ENCODE measurements around the gene EPS8L2. TPM values are rescaled to one million over a fixed set of nuclear protein-coding genes. Genes with fewer than 3 reads are reported as not detected.

Gene EPS8L2
- total RNA-seq, 1 experiment from 2014 or later = 264 TPM

DNA sequence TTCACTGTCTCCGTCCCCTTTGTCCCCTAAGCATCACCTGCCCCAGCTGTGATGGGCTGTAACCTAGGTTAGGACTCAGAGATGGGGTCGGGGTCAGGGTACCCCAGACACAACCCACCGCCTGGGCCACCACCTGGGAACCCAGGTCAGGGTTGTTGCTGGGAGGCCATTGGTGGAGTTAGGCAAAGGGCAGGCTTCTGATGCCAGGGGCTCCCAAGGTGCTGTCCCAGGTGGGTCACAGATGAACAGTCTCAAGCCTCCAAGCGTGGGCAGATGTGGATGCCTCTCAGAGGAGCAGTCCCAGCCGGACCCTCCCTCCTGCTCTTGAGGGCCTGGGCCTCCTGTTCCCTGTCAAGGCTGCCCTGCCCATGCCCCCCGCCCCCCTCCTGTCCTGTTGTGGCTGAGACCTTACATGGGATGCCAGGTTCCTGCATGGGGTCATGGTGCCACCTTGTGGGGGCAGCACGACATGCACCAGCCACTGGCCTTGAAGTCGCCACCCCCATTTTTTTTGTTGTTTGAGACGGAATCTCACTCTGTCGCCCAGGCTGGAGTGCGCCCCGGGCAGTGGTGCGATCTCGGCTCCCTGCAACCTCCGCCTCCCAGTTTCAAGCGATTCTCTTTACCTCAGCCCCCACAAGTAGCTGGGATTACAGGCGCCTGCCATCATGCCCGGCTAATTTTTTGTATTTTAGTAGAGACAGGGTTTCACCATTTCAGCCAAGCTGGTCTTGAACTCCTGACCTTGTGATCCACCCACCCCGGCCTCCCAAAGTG is 59.2 kb downstream of the EPS8L2 start:
- DNase-seq (ENCODE audit: low read depth) = peak; percentile 63
- in situ Hi-C loops (cut with HindIII; ENCODE audit: low pct_unique_long_range_greater_than_20kb, low sequenced_read_pairs) = no loop called here

DNA sequence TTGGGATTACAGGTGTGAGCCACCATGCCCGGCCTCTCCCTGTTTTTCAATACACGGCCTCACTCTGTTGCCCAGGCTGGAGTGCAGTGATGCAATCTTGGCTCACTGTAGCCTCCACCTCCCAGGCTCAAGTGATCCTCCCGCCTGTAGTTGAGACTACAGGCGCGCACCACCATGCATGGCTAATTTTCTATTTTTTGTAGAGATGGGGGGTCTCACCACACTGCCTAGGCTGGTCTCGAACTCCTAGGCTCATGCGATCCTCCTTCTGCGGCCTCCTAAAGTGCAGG is 59.7 kb downstream of the EPS8L2 start:
- no peak for DNase-seq (ENCODE audit: low read depth)
- in situ Hi-C loops (cut with HindIII; ENCODE audit: low pct_unique_long_range_greater_than_20kb, low sequenced_read_pairs) = no loop called here

DNA sequence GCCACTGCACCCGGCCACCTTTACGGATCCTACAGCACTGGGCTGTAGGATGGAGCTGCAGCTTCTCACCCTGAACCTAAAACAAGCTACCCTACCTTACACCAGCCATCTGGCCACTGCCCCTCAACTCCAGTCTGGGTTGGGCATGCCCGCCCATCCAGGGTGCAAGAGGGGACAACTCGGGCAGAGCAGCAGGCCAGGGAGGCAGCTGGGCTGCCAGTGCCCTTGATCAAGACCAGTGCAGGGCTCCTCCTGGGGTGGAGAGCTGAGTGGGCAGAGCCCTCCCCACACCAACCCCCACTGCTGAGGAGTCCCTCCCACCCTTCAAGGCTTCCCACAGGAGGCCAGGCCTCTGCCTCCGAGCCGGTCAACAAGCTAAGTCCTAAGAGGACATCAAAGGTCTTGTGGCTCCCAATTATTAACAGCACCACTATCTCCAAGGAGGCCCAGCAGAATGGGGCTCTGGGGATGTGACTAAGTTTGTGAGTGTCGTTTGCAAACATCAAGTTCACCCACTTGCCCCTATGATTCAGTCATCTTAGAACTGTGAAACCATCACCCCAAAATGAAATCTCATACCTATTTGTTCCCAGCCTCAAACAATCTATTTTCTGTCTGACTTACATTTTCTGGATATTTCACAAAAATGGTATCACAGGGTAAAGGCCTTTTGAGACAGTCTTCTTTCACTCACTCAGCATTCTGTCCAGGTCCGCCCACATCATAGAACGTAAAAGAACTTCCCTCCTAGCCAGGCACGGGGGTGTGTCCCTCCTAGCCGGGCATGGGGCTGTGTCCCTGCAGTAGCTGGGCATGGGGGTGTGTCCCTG is 60.3 kb downstream of the EPS8L2 start:
- DNase-seq (ENCODE audit: low read depth) = no peak
- in situ Hi-C loops (cut with HindIII; ENCODE audit: low pct_unique_long_range_greater_than_20kb, low sequenced_read_pairs) = no loop called here

DNA sequence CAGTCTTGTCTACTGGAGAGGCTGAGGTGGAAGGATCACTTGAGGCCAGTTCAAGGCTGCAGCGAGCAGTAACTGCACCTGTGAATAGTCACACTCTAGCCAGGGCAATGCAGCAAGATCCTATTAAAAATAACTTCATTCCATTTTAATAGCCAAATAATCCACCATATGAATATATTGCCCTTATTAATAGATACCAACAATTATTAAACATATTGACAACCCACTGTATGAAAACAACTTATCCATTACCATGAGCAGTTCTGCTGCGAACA is 60.8 kb downstream of the EPS8L2 start:
- DNase-seq (ENCODE audit: low read depth) = no peak
- in situ Hi-C loops (cut with HindIII; ENCODE audit: low pct_unique_long_range_greater_than_20kb, low sequenced_read_pairs) = no loop called here

DNA sequence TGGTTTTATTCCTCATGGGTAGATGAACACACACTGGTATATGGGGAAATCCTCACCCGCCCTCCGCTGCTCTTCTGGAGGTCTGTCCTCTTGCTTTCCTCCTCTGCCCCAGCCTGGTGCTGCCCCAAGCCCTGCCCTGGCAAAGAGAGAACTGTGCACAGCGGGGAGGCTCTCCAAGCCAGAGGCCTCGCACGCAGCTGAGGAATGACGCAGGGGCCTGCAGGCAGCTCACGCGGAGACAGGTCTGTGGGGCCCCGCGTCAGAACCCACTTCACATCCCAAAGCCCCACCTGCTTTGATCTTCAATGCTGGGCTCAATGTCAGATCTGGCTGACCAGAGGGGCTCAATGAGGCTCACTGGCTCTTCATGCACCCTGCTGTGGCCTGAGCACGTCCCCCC is 61.2 kb downstream of the EPS8L2 start:
- DNase-seq (ENCODE audit: low read depth) = no peak
- in situ Hi-C loops (cut with HindIII; ENCODE audit: low pct_unique_long_range_greater_than_20kb, low sequenced_read_pairs) = no loop called here

DNA sequence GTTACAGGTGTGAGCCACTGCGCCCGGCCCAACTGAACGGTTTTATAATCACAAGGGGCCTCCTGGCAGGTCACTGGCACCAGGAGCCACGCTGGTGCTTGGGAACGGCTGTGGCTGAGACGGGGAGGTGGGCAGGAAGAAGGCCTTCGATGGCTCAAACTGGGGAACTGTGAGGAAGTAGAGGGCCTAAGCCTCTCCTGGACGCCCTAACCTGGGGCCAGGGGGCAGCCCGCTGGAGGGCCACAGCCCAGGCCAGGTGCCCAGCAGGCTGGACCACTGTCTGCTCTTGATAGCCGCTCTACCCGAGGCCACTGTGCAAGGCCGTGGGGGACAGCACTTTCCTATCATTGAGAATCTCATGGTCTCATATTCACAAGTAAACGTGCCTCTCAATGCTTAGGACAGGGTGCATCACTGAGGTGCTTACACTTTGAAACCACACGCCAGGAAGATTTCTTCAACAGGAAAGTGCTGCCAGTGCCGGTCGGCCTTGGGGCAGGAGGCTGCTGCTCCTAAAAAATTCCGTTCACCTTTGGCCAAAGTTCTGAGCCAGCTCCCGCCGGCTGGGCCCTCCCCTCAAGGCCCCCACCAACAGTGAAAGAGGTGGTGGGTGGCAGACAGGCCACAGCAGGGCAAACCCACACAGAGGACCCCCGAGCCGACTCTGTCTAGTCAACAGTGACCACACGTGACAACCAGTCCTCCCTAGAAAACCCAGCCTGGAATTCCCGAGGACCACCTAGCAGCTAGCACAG is 64.0 kb downstream of the EPS8L2 start:
- in situ Hi-C loops (cut with HindIII; ENCODE audit: low pct_unique_long_range_greater_than_20kb, low sequenced_read_pairs) = no loop called here
- DNase-seq (ENCODE audit: low read depth) = no peak

DNA sequence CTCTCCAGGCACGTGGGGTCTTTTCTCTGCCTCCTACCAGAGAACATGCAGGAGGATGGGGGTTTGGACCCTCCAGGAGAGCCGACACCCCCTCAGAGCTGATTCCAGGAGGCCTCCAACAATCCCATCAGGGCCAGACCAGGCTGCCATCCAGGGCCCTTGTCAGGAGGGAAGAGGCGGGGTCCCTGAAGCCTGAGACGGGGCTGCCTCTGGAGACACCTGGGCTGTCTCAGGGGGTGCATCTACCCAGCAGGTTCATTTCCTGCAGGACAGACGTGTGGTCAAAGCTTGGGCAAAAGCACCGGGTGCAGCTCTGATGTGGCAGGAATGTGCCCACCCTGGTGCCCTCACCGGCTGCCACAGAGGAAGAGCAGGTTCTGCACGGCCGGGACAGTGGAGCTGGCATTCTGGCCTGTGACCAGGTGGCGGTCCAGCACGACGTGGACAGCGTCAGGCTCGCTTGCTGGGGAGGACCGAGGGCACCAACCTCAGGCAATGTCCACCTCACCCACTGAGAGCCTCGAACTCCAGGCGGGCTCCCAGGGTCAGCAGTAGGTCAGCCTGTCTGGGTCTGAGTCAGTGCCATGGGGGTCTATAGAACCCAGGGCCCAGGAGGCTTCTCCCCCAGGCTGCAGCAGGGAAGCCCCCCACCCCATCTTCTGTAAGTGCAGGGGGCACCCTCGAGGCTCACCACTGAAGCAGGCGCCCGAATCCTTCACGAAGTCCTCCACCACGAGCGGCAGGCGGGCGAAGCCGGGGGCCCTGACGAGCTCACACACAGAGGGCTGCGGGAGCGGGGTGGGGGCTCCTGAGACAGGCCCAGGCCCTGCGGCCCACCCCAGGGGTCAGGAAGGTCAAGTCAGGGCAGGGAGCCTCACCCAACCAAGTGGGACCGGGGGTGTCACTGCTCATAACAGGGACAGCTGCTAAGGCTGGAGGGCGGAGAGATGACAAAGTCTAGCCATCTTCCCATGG is 64.9 kb downstream of the EPS8L2 start:
- in situ Hi-C loops (cut with HindIII; ENCODE audit: low pct_unique_long_range_greater_than_20kb, low sequenced_read_pairs) = no loop called here

DNA sequence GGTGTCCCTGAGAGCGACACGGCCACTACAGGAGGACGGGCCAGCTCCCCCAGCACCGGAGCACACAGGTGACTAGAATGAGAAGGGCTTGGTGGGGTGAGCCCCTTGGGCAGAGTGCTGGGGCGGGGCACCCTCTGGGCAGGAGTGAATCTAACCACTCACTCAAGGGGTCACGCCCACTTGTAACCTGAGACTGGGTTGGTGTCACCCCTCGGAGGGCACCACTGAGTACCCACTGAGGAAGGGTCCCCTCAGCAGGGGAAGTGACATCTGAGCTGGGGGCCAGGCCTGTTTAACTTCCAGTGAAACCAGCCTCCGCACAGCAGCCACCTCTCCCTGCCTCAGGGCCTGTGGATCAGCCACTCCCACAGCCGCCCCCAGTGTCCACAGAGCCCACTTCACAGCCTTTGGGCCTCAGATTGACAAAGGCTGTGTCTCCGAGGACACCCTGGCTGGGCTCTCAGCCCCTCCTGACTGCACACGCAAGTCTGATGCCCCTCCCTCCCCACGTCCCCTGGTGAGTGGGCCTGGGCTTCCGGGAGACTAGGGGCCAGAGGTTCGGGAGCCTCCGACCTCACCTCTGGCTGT is 65.7 kb downstream of the EPS8L2 start:
- DNase-seq (ENCODE audit: low read depth) = no peak
- in situ Hi-C loops (cut with HindIII; ENCODE audit: low pct_unique_long_range_greater_than_20kb, low sequenced_read_pairs) = no loop called here

More for the DNA sequence above, 64.9 kb downstream of the EPS8L2 start:
- DNase-seq (ENCODE audit: low read depth) = no peak

DNA sequence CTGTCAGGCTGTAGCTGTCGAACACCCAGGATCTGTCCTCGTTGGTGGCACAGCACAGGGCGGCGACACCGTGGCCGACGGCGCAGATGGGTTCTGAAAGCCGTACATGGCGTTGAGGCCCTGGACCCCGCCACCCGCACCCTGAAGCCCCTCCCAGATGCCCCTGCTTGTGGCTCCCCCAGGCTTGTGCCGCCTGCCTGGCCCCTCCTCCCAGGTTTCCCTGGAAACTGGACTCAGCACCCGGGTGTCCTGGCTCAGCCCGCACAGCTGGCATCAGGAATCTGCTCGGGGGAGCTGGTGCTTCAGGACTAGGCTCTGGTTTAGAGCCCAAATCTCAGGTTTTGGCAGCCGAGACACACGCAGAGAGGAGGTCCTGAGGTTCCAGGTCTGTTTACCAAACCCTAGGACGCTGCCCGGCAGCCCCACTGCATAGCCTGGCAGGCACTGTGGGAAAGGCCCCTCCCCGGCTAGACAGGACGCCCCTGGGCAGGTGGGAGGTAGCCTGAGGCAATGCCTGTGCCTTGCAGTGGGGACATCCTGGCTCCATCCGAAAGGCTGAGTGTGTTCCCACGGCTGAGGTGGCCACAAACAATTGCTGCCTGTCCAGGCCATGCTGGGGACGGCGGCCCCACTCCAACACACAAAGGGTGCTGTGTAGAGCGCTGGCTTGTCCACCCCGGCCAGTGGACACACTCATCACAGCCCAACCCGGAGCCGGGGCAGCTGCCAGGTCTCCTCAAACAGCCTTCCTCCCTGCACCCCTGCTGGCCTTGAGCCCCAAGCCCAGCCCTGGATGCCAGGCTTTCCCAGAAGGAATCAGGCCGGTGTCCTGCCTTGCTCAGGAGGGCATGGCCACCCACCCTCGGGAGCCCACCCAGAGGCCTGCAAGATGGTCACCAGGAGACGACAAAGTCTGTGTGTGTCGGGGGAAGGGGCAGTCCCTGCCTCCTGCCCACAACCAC is 66.7 kb downstream of the EPS8L2 start:
- in situ Hi-C loops (cut with HindIII; ENCODE audit: low pct_unique_long_range_greater_than_20kb, low sequenced_read_pairs) = no loop called here
- no peak for DNase-seq (ENCODE audit: low read depth)

DNA sequence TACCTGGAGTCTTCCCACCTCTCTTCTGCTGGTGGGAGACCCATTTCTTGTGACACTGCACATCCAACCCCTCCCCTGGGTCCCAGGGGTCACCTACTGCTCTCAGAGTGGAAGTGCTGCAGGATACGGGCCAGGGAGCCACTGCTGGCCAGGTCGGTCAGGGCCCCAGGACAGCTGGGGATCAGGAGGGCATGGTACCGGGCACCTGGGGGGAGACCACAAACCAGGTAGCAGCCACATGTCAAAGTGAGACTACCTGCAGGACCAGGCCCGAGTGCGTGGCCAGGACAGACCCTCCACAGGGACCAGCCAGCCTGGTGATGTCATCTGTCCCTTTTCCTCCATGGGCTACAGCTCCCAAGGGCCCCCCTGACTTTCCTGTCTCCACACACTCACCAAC is 67.4 kb downstream of the EPS8L2 start:
- DNase-seq (ENCODE audit: low read depth) = no peak
- in situ Hi-C loops (cut with HindIII; ENCODE audit: low pct_unique_long_range_greater_than_20kb, low sequenced_read_pairs) = no loop called here

DNA sequence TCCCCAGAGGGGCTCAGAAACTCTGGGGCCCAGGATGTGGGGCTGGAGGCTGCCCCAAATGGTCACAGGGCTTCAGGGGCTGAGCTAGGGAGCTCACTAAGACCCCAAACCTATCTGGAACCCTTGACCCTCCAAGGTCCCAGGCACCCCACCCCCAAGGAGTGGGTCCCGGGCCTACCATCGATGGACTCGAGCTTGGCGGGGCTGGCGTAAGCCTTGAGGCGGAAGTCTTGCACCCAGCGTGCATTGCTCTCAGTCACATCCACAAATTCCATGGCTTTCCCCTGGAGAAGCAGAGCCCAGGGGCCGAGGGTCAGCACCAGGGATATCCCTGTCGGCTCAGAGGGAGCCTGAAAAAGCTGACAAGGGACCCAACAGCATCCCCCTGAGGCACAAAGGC is 67.8 kb downstream of the EPS8L2 start:
- in situ Hi-C loops (cut with HindIII; ENCODE audit: low pct_unique_long_range_greater_than_20kb, low sequenced_read_pairs) = no loop called here

DNA sequence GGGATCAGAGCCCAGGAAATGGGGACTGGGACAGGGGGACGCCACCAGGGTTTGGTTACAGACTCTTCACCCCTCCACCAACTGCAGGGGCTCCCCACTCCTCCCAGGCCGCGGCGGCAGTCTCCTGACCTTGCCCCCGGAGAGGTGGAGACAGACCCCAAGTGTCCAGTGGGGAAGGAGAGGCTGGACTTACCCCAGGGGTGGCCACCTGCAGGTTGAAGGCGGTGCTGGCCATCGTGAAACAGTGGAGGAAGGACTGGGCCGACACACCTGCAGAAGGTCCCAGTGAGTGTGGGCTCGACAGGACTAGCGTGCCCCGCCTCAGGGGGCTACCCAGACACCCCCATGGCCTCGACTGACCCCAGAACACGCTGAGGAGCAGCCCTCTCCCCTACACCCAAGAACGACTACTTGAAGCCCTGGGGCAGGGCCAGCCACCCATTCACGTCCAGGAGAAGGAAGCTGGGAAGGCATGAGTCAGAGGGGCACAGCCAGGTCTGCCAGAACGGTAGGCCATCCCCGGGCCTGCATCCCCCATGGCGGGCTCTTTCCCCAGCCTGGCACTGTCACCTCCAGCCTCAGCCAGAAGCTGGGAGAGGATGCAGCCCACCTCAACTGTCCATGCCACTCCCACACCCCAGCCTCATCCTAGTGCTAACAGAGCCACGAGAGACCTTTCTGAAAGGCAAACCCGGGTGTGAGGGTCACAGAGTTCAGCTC is 69.0 kb downstream of the EPS8L2 start:
- DNase-seq (ENCODE audit: low read depth) = no peak
- in situ Hi-C loops (cut with HindIII; ENCODE audit: low pct_unique_long_range_greater_than_20kb, low sequenced_read_pairs) = no loop called here

More for the DNA sequence above, 67.8 kb downstream of the EPS8L2 start:
- no peak for DNase-seq (ENCODE audit: low read depth)

DNA sequence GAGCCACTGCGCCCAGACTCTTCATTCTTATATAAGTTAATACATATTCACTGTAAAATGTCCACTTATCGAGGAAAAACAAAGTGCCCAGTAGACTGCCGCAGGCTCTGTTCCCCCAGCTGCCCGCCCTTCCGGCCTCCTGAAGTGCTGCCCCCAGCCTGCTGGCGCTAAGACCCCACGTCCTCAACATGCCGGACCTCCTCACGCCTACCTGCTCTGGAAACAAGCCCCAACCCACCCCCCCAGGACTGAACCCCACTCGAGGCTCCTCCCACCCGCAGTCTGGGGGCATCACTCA is 70.2 kb downstream of the EPS8L2 start:
- no peak for DNase-seq (ENCODE audit: low read depth)
- in situ Hi-C loops (cut with HindIII; ENCODE audit: low pct_unique_long_range_greater_than_20kb, low sequenced_read_pairs) = no loop called here

DNA sequence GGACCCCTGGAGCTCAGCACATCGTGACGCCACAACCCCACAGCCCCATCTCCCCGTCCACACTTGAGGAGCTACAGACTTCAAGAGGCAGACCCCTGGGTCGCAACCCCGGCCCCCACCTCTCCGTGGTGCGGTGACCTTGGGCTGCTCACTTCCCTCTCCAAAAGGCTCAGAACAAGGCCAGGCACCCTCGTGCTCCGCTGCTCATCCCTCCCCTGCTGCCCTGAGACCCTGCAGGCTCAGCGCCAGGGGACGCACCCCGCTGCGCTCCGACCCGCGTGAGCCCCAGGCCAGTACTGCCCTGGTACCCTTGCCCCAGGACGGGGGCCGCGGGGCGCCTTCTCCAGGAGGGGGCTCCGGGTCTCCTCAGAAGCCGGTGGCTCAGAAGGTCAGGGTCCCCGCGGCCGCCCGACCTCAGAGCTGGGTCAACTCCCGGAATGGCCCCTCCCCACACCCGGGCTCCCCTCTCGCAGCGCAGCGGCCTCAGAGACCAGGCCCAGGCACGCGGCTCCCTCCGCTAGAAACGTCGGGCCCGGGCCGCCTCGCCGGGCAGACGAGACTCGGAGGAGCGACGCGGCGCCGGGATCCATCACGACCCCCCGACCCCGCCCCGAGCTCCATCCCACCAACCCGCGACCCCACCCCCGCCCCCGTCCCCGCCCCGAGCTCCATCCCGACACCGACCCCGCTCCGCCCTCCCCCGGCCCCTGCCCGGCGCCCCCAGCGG is 70.7 kb downstream of the EPS8L2 start:
- in situ Hi-C loops (cut with HindIII; ENCODE audit: low pct_unique_long_range_greater_than_20kb, low sequenced_read_pairs) = no loop called here
- DNase-seq (ENCODE audit: low read depth) = peak; percentile 15
